ENCODE data around the gene CGB2.

CGB2 gene

DNA sequence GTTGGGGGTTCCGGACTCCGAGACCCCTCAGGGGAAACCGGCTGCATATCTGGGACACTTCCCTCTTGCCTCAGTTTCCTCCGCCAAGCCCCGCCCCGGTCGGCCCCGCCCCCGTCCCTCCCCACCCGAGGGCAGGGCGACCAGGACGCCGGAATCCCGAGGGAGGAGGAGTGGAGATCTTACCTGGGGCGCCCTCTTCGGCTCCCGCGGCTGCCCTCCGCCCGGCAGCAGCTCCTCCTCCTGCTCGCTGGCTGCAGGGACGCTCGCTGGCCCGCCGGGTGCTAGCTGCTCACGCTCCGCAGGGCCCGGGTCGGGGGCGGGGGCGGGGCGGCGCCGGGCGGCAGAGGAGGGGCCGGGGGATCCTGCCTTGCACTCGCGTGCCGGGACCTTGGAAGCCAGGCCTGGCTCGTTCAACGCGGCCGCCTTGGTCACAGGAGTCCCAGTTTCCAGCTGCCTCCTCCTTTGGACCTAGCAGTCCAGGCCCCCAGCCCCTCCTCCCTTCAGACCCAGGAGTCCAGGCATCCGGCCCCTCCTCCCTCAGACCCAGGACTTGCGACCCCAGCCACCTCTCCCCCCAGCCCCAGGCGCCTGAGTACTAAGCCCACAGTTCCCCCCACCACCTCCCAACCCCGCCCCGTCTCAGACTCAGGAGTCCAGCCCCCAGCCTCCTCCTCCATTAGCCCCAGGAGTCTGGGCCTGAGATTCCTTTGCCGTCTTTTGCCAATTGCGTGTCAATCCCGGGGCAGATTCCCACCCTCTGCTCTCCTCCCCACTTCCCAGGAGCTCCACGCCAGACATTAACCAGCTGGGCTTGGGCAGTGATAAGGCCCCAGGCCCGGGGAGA, 33.3 kb downstream of the CGB2 start, which contains the start of gene NTF4:
Gene NTF4, minus strand, starts transcription at position 51 of the 844 bp plus-strand sequence. CDS start 2,821 bp downstream, outside the sequence.
- POLR2A ChIA-PET = no interaction called here
- DNase-seq = peak in 1 of 3 donors; percentile 30
- no peak within 1 kb of the TSS for H3K27ac ChIP-seq (ENCODE audit: insufficient read depth in 1 of 2, low read depth in 1 of 2, low read length in 2 of 2, poor library complexity in 1 of 2, severe bottlenecking in 2 of 2)
- H3K27me3 ChIP-seq (replicated peaks in 2 of 5; ENCODE audit: control insufficient read depth in 4 of 5, insufficient read depth in 5 of 5, low read length in 4 of 5) = peaks cover 8 to 96% (median 30%) of the 10 kb centered on the region in 5 experiments
- H3K36me3 ChIP-seq (ENCODE audit: control insufficient read depth in 4 of 4, insufficient read depth in 4 of 4, low read length in 3 of 4) = no peaks in the 10 kb centered on the region
- peaks cover 0 to 4% (median 1%) of the 10 kb centered on the region in 5 experiments for H3K9me3 ChIP-seq (ENCODE audit: control extremely low read depth in 1 of 5, control insufficient read depth in 4 of 5, insufficient read depth in 2 of 5, low read depth in 1 of 5, low read length in 4 of 5)
- CTCF ChIA-PET = no interaction called here
- 7% methylated on average over 29 of the region's 53 CpGs for WGBS (ENCODE audit: insufficient coverage)
- peak within 1 kb of the TSS in 1 of 7 experiments; percentile 16 for H3K4me3 ChIP-seq (ENCODE audit: control insufficient read depth in 1 of 7, extremely low read depth in 1 of 7, insufficient read depth in 4 of 7, low read depth in 2 of 7, low read length in 6 of 7)
- peaks cover 0 to 6% (median 0%) of the 10 kb centered on the region in 4 experiments for H3K4me1 ChIP-seq (ENCODE audit: control extremely low read depth in 1 of 4, control insufficient read depth in 4 of 4, insufficient read depth in 4 of 4, low read length in 3 of 4)

DNA sequence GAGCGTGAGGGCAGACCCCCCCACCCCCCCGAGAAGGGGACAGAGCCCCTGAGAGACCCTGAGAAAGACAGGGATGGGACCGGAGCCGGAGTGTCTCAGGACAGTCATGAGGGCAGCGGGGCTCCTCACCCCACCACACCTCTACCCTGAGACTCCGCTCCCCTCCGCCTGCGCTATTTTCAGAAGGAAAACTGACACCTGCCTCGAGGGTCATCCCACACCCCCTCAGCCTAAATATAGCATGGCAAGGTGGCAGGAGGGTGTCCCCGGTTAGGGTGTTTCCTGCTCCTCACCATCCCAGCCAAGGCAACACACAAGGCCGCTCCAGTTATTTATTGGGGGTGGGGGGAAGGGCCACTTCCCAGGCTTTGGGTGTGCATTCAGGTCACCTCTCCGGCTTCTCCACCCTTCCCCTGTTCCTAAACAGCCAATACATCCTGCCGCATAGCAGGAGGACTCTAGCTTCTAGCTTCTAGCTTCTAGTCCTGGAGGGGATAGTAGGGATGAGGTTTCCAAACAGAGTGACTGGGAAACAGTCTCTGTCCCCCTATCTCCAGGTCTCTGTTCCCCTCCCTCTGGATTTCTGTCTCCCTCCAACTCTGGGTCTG, 34.3 kb downstream of the CGB2 start:
- DNase-seq = no peak
- Histone ChIP-seq H3K4me1 (ENCODE audit: control extremely low read depth in 1 of 4, control insufficient read depth in 4 of 4, insufficient read depth in 4 of 4, low read length in 3 of 4) (peaks cover 0 to 6% (median 0%) of the 10 kb centered on the region in 4 experiments), H3K4me3 (ENCODE audit: control insufficient read depth in 1 of 7, extremely low read depth in 1 of 7, insufficient read depth in 4 of 7, low read depth in 2 of 7, low read length in 6 of 7) (no peak overlapping the region), H3K9me3 (ENCODE audit: control extremely low read depth in 1 of 5, control insufficient read depth in 4 of 5, insufficient read depth in 2 of 5, low read depth in 1 of 5, low read length in 4 of 5) (peaks cover 0 to 10% (median 4%) of the 10 kb centered on the region in 5 experiments), H3K27me3 (replicated peaks in 2 of 5; ENCODE audit: control insufficient read depth in 4 of 5, insufficient read depth in 5 of 5, low read length in 4 of 5) (peaks cover 8 to 96% (median 30%) of the 10 kb centered on the region in 5 experiments), H3K27ac (ENCODE audit: insufficient read depth in 1 of 2, low read depth in 1 of 2, low read length in 2 of 2, poor library complexity in 1 of 2, severe bottlenecking in 2 of 2) (no peak overlapping the region), H3K36me3 (ENCODE audit: control insufficient read depth in 4 of 4, insufficient read depth in 4 of 4, low read length in 3 of 4) (no peaks in the 10 kb centered on the region)
- CTCF ChIA-PET = no interaction called here
- POLR2A ChIA-PET = interaction anchor here (0.7 kb wide), 1 partner anchor 217 kb away, joined by 3 read pairs; no protein-coding TSS in a partner anchor
- WGBS (ENCODE audit: insufficient coverage) = no CpG with 5 or more reads among the region's 13 CpGs

DNA sequence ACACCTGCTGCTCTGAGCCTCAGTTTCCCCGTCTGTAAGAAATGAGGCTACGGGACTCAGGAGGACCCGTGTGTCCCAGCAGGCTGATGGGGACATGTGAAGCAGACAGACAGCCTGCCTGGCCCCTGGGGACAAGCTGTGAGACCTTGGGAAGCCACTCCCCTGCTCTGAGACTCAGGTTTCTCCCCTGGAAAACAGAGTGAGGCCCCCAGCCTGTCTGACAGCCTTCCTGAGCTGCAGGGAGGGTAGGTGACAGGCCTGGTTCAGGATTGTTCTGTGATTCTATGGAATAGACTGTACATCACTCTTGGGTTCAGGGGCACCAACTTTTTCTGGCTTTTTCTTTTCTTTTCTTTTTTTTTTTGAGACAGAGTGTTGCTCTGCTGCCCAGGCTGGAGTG, 35.9 kb downstream of the CGB2 start:
- H3K27me3 ChIP-seq (replicated peaks in 2 of 5; ENCODE audit: control insufficient read depth in 4 of 5, insufficient read depth in 5 of 5, low read length in 4 of 5) = peaks cover 8 to 95% (median 28%) of the 10 kb centered on the region in 5 experiments
- H3K4me3 ChIP-seq (ENCODE audit: control insufficient read depth in 1 of 7, extremely low read depth in 1 of 7, insufficient read depth in 4 of 7, low read depth in 2 of 7, low read length in 6 of 7) = no peak overlapping the region
- H3K36me3 ChIP-seq (ENCODE audit: control insufficient read depth in 4 of 4, insufficient read depth in 4 of 4, low read length in 3 of 4) = no peaks in the 10 kb centered on the region
- CTCF ChIA-PET = interaction anchor here (1.6 kb wide), 1 partner anchor 157 kb away, joined by 3 read pairs; no protein-coding TSS in a partner anchor
- POLR2A ChIA-PET = no interaction called here
- 68% methylated on average over 3 of the region's 3 CpGs for WGBS (ENCODE audit: insufficient coverage)
- H3K9me3 ChIP-seq (ENCODE audit: control extremely low read depth in 1 of 5, control insufficient read depth in 4 of 5, insufficient read depth in 2 of 5, low read depth in 1 of 5, low read length in 4 of 5) = peaks cover 0 to 12% (median 4%) of the 10 kb centered on the region in 5 experiments
- peaks cover 0 to 4% (median 2%) of the 10 kb centered on the region in 4 experiments for H3K4me1 ChIP-seq (ENCODE audit: control extremely low read depth in 1 of 4, control insufficient read depth in 4 of 4, insufficient read depth in 4 of 4, low read length in 3 of 4)
- H3K27ac ChIP-seq (ENCODE audit: insufficient read depth in 1 of 2, low read depth in 1 of 2, low read length in 2 of 2, poor library complexity in 1 of 2, severe bottlenecking in 2 of 2) = no peak overlapping the region
- no peak for DNase-seq

DNA sequence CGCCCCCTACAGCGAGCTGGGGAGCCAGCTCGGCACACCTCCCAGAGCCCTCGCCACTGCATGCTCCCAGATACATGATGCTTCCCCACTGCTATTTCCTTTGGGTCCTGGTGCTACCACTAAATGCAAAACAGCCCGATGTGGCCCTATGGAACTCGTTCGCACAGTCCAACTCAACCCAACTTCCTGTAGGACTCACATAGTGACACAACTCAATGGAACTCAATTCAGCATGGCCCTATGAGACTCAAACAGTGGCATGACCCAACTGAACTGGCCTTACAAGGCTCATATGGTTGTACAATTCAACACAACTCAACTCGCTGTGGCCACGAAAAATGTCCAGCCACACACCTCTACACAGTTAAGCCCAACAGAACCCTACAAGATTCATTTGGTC, 37.3 kb downstream of the CGB2 start:
- H3K4me1 ChIP-seq (ENCODE audit: control extremely low read depth in 1 of 4, control insufficient read depth in 4 of 4, insufficient read depth in 4 of 4, low read length in 3 of 4) = peaks cover 0 to 8% (median 6%) of the 10 kb centered on the region in 4 experiments
- peaks cover 8 to 95% (median 32%) of the 10 kb centered on the region in 5 experiments for H3K27me3 ChIP-seq (replicated peaks in 2 of 5; ENCODE audit: control insufficient read depth in 4 of 5, insufficient read depth in 5 of 5, low read length in 4 of 5)
- WGBS (ENCODE audit: insufficient coverage) = 94% methylated on average over 7 of the region's 9 CpGs
- H3K36me3 ChIP-seq (ENCODE audit: control insufficient read depth in 4 of 4, insufficient read depth in 4 of 4, low read length in 3 of 4) = no peaks in the 10 kb centered on the region
- peaks cover 0 to 12% (median 4%) of the 10 kb centered on the region in 5 experiments for H3K9me3 ChIP-seq (ENCODE audit: control extremely low read depth in 1 of 5, control insufficient read depth in 4 of 5, insufficient read depth in 2 of 5, low read depth in 1 of 5, low read length in 4 of 5)
- ChIA-PET POLR2A (no interaction called here), CTCF (interaction anchor here (0.9 to 1.4 kb wide), 2 partner anchors 8 to 29 kb away, joined by 3 to 4 read pairs; no protein-coding TSS in a partner anchor)
- H3K4me3 ChIP-seq (ENCODE audit: control insufficient read depth in 1 of 7, extremely low read depth in 1 of 7, insufficient read depth in 4 of 7, low read depth in 2 of 7, low read length in 6 of 7) = no peak overlapping the region
- no peak overlapping the region for H3K27ac ChIP-seq (ENCODE audit: insufficient read depth in 1 of 2, low read depth in 1 of 2, low read length in 2 of 2, poor library complexity in 1 of 2, severe bottlenecking in 2 of 2)
- DNase-seq = no peak

DNA sequence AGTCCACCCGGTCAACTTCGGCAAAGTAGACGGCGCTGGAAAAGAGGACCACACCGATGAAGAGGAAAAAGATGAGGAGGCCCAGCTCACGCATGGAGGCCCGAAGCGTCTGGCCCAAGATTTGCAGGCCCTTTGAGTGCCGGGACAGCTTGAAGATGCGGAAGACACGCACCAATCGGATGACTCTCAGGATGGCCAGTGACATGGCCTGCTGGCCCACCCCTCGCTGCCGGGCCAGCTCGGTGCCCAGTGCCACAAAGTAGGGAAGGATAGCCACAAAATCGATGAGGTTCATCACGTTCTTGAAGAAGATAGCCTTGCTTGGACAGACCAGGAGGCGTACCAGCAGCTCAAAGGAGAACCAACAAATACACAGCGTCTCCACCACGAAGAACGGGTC, 38.7 kb downstream of the CGB2 start:
- WGBS (ENCODE audit: insufficient coverage) = 97% methylated on average over 21 of the region's 21 CpGs
- H3K27me3 ChIP-seq (replicated peaks in 2 of 5; ENCODE audit: control insufficient read depth in 4 of 5, insufficient read depth in 5 of 5, low read length in 4 of 5) = peaks cover 8 to 86% (median 30%) of the 10 kb centered on the region in 5 experiments
- no peak overlapping the region for H3K27ac ChIP-seq (ENCODE audit: insufficient read depth in 1 of 2, low read depth in 1 of 2, low read length in 2 of 2, poor library complexity in 1 of 2, severe bottlenecking in 2 of 2)
- ChIA-PET CTCF (interaction anchor here (1.0 kb wide), 1 partner anchor 13 kb away, joined by 3 read pairs; no protein-coding TSS in a partner anchor), POLR2A (interaction anchor here (0.6 kb wide), 1 partner anchor 11 kb away, joined by 3 read pairs; no protein-coding TSS in a partner anchor)
- H3K9me3 ChIP-seq (ENCODE audit: control extremely low read depth in 1 of 5, control insufficient read depth in 4 of 5, insufficient read depth in 2 of 5, low read depth in 1 of 5, low read length in 4 of 5) = peaks cover 0 to 12% (median 4%) of the 10 kb centered on the region in 5 experiments
- H3K4me3 ChIP-seq (ENCODE audit: control insufficient read depth in 1 of 7, extremely low read depth in 1 of 7, insufficient read depth in 4 of 7, low read depth in 2 of 7, low read length in 6 of 7) = no peak overlapping the region
- H3K4me1 ChIP-seq (ENCODE audit: control extremely low read depth in 1 of 4, control insufficient read depth in 4 of 4, insufficient read depth in 4 of 4, low read length in 3 of 4) = peaks cover 0 to 6% (median 6%) of the 10 kb centered on the region in 4 experiments
- no peak for DNase-seq
- no peaks in the 10 kb centered on the region for H3K36me3 ChIP-seq (ENCODE audit: control insufficient read depth in 4 of 4, insufficient read depth in 4 of 4, low read length in 3 of 4)

DNA sequence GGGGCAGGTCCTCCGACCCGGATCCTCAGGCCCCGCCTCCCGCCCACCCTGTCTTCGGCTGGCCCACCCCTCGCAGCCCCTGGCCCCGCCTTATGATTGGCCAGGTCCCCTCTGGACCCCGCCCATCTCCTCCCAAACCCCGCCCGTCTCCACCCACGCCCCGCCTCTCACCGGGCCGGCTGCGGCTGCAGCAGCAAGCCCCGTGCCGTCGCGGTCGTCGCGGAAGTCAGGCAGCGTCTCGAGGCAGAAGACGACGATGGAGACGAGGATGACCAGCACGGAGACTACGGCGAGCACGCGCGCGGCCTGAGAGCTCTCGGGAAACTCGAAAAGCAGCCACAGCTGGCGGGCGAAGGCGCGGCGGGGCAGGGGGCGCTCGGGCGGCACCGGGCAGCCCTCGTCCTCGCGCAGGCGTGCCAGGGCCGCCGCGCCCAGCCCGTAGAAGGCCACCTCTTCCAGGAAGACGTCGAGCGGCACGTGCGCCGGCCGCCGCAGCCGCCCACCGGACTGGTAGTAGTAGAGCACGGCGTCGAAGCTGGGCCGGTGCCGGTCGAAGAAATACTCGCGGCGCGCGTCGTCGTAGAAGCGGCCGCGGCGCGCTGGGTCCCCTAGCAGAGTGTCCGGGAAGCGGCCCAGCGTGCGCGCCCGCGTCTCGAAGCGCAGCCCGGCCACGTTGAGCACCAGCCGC, 40.3 kb downstream of the CGB2 start:
- H3K27ac ChIP-seq (ENCODE audit: insufficient read depth in 1 of 2, low read depth in 1 of 2, low read length in 2 of 2, poor library complexity in 1 of 2, severe bottlenecking in 2 of 2) = no peak overlapping the region
- H3K4me1 ChIP-seq (ENCODE audit: control extremely low read depth in 1 of 4, control insufficient read depth in 4 of 4, insufficient read depth in 4 of 4, low read length in 3 of 4) = peaks cover 0 to 6% (median 6%) of the 10 kb centered on the region in 4 experiments
- H3K9me3 ChIP-seq (ENCODE audit: control extremely low read depth in 1 of 5, control insufficient read depth in 4 of 5, insufficient read depth in 2 of 5, low read depth in 1 of 5, low read length in 4 of 5) = peaks cover 0 to 12% (median 4%) of the 10 kb centered on the region in 5 experiments
- no peaks in the 10 kb centered on the region for H3K36me3 ChIP-seq (ENCODE audit: control insufficient read depth in 4 of 4, insufficient read depth in 4 of 4, low read length in 3 of 4)
- ChIA-PET CTCF (no interaction called here), POLR2A (interaction anchor here (0.7 kb wide), 1 partner anchor 61 kb away, joined by 3 read pairs; no protein-coding TSS in a partner anchor)
- peak; percentile 13 to 52 (median 40) for DNase-seq
- WGBS (ENCODE audit: insufficient coverage) = 5% methylated on average over 70 of the region's 93 CpGs
- no peak overlapping the region for H3K4me3 ChIP-seq (ENCODE audit: control insufficient read depth in 1 of 7, extremely low read depth in 1 of 7, insufficient read depth in 4 of 7, low read depth in 2 of 7, low read length in 6 of 7)
- H3K27me3 ChIP-seq (replicated peaks in 2 of 5; ENCODE audit: control insufficient read depth in 4 of 5, insufficient read depth in 5 of 5, low read length in 4 of 5) = peaks cover 8 to 70% (median 22%) of the 10 kb centered on the region in 5 experiments
